Sigmoid colon (tissue), 7 donors: ENCODE results near the gene CRTAC1. TPM values are rescaled to one million over a fixed set of nuclear protein-coding genes. Genes with fewer than 3 reads are reported as not detected.

Experiments used
- DNase-seq: peaks from one replicate; pipeline ENCODE4 v3.0.0-alpha.2; 2019
- H3K27ac ChIP-seq, 4 donors: fragments of 200-600 bp; sonication (generic); one replicate each; pipeline ENCODE4 v1.5.1; 2016 to 2019; ENCODE audit warnings: mild to moderate bottlenecking in 1 of 4
- H3K27me3 ChIP-seq, 3 donors: fragments of 200-600 bp; sonication (generic); one replicate each; pipeline ENCODE4 v1.5.1; 2019; ENCODE audit warnings: mild to moderate bottlenecking in 1 of 3
- H3K36me3 ChIP-seq, 4 donors: fragments of 200-600 bp; sonication (generic); one replicate each; pipeline ENCODE4 v1.5.1; 2016 to 2019
- H3K4me1 ChIP-seq, 4 donors: fragments of 200-600 bp; sonication (generic); one replicate each; pipeline ENCODE4 v1.5.1; 2017 to 2019
- H3K4me3 ChIP-seq, 4 donors: fragments of 200-600 bp; sonication (generic); one replicate each; pipeline ENCODE4 v1.5.1; 2017 to 2019; ENCODE audit warnings: mild to moderate bottlenecking in 2 of 4, moderate library complexity in 1 of 4
- H3K9me3 ChIP-seq, 4 donors: fragments of 200-600 bp in 3 of 4; sonication (generic) in 3 of 4; one replicate each; pipeline versions ENCODE4 v1.5.1 to v1.6.1; 2013 to 2019
- EP300 ChIP-seq, 4 donors: sonication (generic); formaldehyde crosslinking; IDR thresholded peaks; one replicate each; pipeline ENCODE4 v1.6.1; 2017; ENCODE audit warnings: antibody characterized with exemption in 4 of 4
- POLR2A ChIP-seq, 2 donors: fragments of 450-650 bp; IDR thresholded peaks; one replicate each; pipeline ENCODE4 v1.6.1; 2016; ENCODE audit warnings: antibody characterized with exemption in 2 of 2, mild to moderate bottlenecking in 2 of 2, moderate library complexity in 2 of 2
- POLR2AphosphoS5 ChIP-seq, 4 donors: sonication (generic); formaldehyde crosslinking; IDR thresholded peaks; one replicate each; pipeline ENCODE4 v1.6.1; 2017; ENCODE audit warnings: antibody characterized with exemption in 4 of 4
- WGBS, 2 donors: extraction: QIAGEN DNeasy Blood & Tissue Kit; methylation state at CpG; one replicate each; pipeline ENCODE4 v1.1.7; 2013; 5-methylcytosine and 5-hydroxymethylcytosine counted together
- intact Hi-C: fragments of 100-400 bp; cut with DNase I; formaldehyde crosslinking; loops from one replicate; pipeline ENCODE4 v1.15.1; 2023
- polyA plus RNA-seq, 3 donors: library from polyadenylated mRNA; stranded (reverse); fragments of 200-250 nt; gene quantifications; one replicate each; pipeline ENCODE4 v1.2.3, GENCODE V29; 2013
- total RNA-seq, 4 donors: library from RNA; depleted of rRNA; stranded (reverse); fragments of >200 nt; gene quantifications; one replicate each; pipeline ENCODE4 v1.1.0, GENCODE V29; 2016
- TF ChIP-seq, protein P1 (sequence below), 4 experiments: fragments of 450-650 bp in 3 of 4; fragments of 200-600 bp in 1 of 4; IDR thresholded peaks; one replicate each; pipeline ENCODE4 v1.5.1; 2016 to 2019; ENCODE audit warnings: antibody characterized with exemption in 4 of 4, mild to moderate bottlenecking in 3 of 4, moderate library complexity in 2 of 4
- donor health status: healthy with polysubstance abuse.
- donor health status: Bipolar disorder and iron deficiency.
- donor health status: healthy.

CRTAC1 gene
- total and polyA plus RNA-seq, 7 donors: 1.2 to 6.4 (median 2.6) TPM; not detected in 1

DNA sequence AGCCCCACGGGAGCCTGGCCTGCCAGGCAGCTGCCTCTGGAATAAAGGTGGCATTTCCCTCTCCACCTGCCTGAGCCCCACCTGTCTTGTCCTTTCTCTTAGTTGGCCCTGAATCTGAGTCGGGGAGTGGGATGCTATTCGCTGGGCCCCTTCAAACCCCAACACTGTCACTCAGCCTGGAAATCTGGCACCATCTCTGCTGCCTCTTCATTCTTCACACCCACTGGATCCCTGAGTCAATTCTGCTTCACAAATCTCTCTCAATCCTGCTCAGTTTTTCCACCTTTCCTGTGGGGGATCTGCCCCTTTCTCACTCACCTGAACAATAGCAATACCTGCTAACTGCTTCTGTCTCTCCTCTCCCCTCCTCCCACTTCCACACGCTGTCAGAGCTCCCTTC, 10.6 kb downstream of the CRTAC1 start:
- intact Hi-C loops: no loop called here
- 50 to 65% methylated on average over 4 of the region's 4 CpGs for WGBS, 2 donors

DNA sequence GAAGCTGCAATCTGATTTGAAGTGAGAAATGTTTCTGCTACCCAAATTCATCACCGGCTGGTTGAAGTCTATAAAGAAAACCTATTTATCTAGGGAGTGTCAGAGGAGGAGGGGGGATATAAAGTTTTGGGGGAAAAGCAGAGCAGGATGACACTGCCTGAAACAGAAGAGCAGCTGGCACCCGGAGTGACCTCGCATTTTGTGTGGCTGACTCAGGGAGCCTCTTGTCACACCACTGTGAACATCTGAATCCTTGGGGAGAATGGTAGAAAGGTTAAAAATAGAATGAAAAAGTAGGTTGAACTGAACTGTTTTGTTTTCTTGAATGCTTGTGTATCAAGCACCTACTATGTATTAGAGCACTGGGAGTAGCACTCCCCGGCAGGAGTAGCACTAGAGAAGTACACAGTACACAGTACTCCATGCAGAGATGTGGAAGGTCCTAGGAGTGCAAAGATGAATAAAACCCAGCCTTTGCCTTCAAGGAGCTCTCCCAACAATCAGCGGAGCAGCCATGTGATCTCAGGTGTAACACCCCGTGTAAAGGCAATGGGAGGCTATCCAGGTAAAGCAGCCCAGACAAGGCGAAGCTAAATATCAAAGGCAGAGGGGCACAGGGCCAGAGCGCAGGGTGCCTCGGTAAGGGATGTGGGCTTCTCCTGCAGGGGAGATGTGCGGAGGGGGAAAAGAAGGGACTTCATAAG, 13.5 kb downstream of the CRTAC1 start:
- TF ChIP-seq POLR2AphosphoS5 (IDR thresholded peaks at IDR 0.05) (no peak), POLR2A (IDR thresholded peaks at IDR 0.05) (no peak), EP300 (IDR thresholded peaks at IDR 0.05) (no peak)
- TF ChIP-seq, protein P1, sequence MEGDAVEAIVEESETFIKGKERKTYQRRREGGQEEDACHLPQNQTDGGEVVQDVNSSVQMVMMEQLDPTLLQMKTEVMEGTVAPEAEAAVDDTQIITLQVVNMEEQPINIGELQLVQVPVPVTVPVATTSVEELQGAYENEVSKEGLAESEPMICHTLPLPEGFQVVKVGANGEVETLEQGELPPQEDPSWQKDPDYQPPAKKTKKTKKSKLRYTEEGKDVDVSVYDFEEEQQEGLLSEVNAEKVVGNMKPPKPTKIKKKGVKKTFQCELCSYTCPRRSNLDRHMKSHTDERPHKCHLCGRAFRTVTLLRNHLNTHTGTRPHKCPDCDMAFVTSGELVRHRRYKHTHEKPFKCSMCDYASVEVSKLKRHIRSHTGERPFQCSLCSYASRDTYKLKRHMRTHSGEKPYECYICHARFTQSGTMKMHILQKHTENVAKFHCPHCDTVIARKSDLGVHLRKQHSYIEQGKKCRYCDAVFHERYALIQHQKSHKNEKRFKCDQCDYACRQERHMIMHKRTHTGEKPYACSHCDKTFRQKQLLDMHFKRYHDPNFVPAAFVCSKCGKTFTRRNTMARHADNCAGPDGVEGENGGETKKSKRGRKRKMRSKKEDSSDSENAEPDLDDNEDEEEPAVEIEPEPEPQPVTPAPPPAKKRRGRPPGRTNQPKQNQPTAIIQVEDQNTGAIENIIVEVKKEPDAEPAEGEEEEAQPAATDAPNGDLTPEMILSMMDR (IDR thresholded peaks at IDR 0.05): no peak
- H3K27me3 ChIP-seq: peaks cover 0 to 33% (median 0%) of the 10 kb centered on the region in 3 donors
- intact Hi-C loops: no loop called here
- H3K27ac ChIP-seq: no peak overlapping the region
- H3K4me1 ChIP-seq: no peaks in the 10 kb centered on the region
- no peaks in the 10 kb centered on the region for H3K36me3 ChIP-seq
- 87 to 89% methylated on average over 10 of the region's 10 CpGs for WGBS, 2 donors
- no peak overlapping the region for H3K4me3 ChIP-seq
- H3K9me3 ChIP-seq: no peaks in the 10 kb centered on the region
- DNase-seq: no peak

More for the DNA sequence above, 10.6 kb downstream of the CRTAC1 start:
- DNase-seq: no peak
- TF ChIP-seq EP300 (IDR thresholded peaks at IDR 0.05): no peak
- TF ChIP-seq POLR2AphosphoS5 (IDR thresholded peaks at IDR 0.05): no peak
- no peak for TF ChIP-seq POLR2A (IDR thresholded peaks at IDR 0.05)
- TF ChIP-seq, protein P1 (IDR thresholded peaks at IDR 0.05): no peak
- H3K4me3 ChIP-seq: no peak overlapping the region
- no peaks in the 10 kb centered on the region for H3K4me1 ChIP-seq
- H3K36me3 ChIP-seq: no peaks in the 10 kb centered on the region
- H3K27ac ChIP-seq: no peak overlapping the region
- H3K27me3 ChIP-seq: peaks cover 0 to 40% (median 1%) of the 10 kb centered on the region in 3 donors
- no peaks in the 10 kb centered on the region for H3K9me3 ChIP-seq

GRCh38 chr10:98013776-98014175, 16.6 kb downstream of the CRTAC1 start:
- intact Hi-C loops: no loop called here
- Histone ChIP-seq H3K9me3 (no peaks in the 10 kb centered on the region), H3K36me3 (no peaks in the 10 kb centered on the region), H3K27ac (no peak overlapping the region), H3K4me1 (no peaks in the 10 kb centered on the region), H3K27me3 (peaks cover 0 to 24% (median 0%) of the 10 kb centered on the region in 3 donors), H3K4me3 (no peak overlapping the region)
- WGBS, 2 donors: 87 to 94% methylated on average over 3 of the region's 3 CpGs
- TF ChIP-seq EP300 (IDR thresholded peaks at IDR 0.05) (no peak), POLR2A (IDR thresholded peaks at IDR 0.05) (no peak), POLR2AphosphoS5 (IDR thresholded peaks at IDR 0.05) (no peak)
- TF ChIP-seq, protein P1 (IDR thresholded peaks at IDR 0.05): no peak
- DNase-seq: no peak

GRCh38 chr10:98013122-98013521, 17.3 kb downstream of the CRTAC1 start:
- no peak overlapping the region for H3K4me3 ChIP-seq
- peaks cover 0 to 21% (median 0%) of the 10 kb centered on the region in 3 donors for H3K27me3 ChIP-seq
- no peaks in the 10 kb centered on the region for H3K4me1 ChIP-seq
- 78 to 85% methylated on average over 4 of the region's 4 CpGs for WGBS, 2 donors
- H3K9me3 ChIP-seq: no peaks in the 10 kb centered on the region
- no peak overlapping the region for H3K27ac ChIP-seq
- H3K36me3 ChIP-seq: no peaks in the 10 kb centered on the region
- DNase-seq: no peak
- TF ChIP-seq POLR2AphosphoS5 (IDR thresholded peaks at IDR 0.05) (no peak), POLR2A (IDR thresholded peaks at IDR 0.05) (no peak), EP300 (IDR thresholded peaks at IDR 0.05) (no peak)
- TF ChIP-seq, protein P1 (IDR thresholded peaks at IDR 0.05): no peak
- intact Hi-C loops: no loop called here
